Glutamatergic neuron (in vitro differentiated cells): ENCODE data around the gene ASPG. TPM values are rescaled to one million over a fixed set of nuclear protein-coding genes. Genes with fewer than 3 reads are reported as not detected.

Experiments
- DNase-seq: peaks from one replicate; pipeline ENCODE4 v3.0.0; 2022
- H3K27ac Mint-ChIP-seq: one replicate; pipeline ENCODE4 v1.8.0; 2020; ENCODE audit warnings: mild to moderate bottlenecking, mixed read lengths, inconsistent platforms; ENCODE audit not compliant: unreplicated experiment
- H3K27me3 Mint-ChIP-seq: one replicate; pipeline ENCODE4 v1.8.0; 2020; ENCODE audit warnings: mild to moderate bottlenecking, moderate library complexity, mixed read lengths, inconsistent platforms; ENCODE audit not compliant: unreplicated experiment
- H3K36me3 Mint-ChIP-seq: one replicate; pipeline ENCODE4 v1.8.0; 2020; ENCODE audit warnings: mild to moderate bottlenecking, mixed read lengths, inconsistent platforms; ENCODE audit not compliant: unreplicated experiment
- H3K4me1 Mint-ChIP-seq: one replicate; pipeline ENCODE4 v1.8.0; 2020; ENCODE audit warnings: mild to moderate bottlenecking, low read depth, mixed read lengths, inconsistent platforms; ENCODE audit not compliant: unreplicated experiment
- H3K4me3 Mint-ChIP-seq: one replicate; pipeline ENCODE4 v1.8.0; 2020; ENCODE audit warnings: mild to moderate bottlenecking, mixed read lengths, inconsistent platforms; ENCODE audit not compliant: unreplicated experiment
- H3K9me3 Mint-ChIP-seq: one replicate; pipeline ENCODE4 v1.8.0; 2020; ENCODE audit warnings: mild to moderate bottlenecking, moderate library complexity, mixed read lengths, inconsistent platforms; ENCODE audit not compliant: unreplicated experiment
- total RNA-seq: library from RNA; stranded (reverse); fragmentation: NEBNext Ultra II Directional; extraction: Animal tissue kit (Norgen Biotek cat#: 25700); gene quantifications from one replicate; pipeline ENCODE4 v1.2.1, GENCODE V29; 2021; ENCODE audit not compliant: unreplicated experiment
- TF ChIP-seq, protein P1 (sequence below): fragments of 200-600 bp; sonication (generic); IDR thresholded peaks from one replicate; pipeline ENCODE4 v1.5.0; 2021; ENCODE audit not compliant: partially characterized antibody, unreplicated experiment

The ASPG gene
- total RNA-seq, 1 donor from 2014 or later = not detected

DNA sequence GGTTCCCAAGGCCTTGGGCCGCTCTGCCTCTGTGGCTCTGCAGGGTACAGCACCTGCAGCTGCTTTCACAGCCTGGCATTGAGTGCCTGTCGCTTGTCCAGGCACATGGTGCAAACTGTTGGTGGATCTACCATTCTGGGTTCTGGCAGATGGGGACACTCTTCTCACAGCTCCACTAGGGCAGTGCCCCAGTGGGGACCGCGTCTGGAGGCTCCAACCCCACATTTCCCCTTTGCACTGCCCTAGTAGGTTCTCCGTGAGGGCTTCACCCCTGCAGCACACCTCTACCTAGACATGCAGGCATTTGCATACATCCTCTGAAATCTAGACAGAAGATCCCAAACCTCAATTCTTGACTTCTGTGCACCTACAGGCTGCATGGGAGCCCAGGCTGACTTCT, 19.2 kb upstream of the ASPG start:
- Mint-ChIP-seq H3K27ac (no peak overlapping the region), H3K4me1 (no peaks in the 10 kb centered on the region), H3K36me3 (peaks cover 11% of the 10 kb centered on the region), H3K9me3 (peaks cover 14% of the 10 kb centered on the region), H3K4me3 (no peak overlapping the region), H3K27me3 (peaks cover 3% of the 10 kb centered on the region)
- TF ChIP-seq, protein P1, sequence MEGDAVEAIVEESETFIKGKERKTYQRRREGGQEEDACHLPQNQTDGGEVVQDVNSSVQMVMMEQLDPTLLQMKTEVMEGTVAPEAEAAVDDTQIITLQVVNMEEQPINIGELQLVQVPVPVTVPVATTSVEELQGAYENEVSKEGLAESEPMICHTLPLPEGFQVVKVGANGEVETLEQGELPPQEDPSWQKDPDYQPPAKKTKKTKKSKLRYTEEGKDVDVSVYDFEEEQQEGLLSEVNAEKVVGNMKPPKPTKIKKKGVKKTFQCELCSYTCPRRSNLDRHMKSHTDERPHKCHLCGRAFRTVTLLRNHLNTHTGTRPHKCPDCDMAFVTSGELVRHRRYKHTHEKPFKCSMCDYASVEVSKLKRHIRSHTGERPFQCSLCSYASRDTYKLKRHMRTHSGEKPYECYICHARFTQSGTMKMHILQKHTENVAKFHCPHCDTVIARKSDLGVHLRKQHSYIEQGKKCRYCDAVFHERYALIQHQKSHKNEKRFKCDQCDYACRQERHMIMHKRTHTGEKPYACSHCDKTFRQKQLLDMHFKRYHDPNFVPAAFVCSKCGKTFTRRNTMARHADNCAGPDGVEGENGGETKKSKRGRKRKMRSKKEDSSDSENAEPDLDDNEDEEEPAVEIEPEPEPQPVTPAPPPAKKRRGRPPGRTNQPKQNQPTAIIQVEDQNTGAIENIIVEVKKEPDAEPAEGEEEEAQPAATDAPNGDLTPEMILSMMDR = no peak
- DNase-seq = no peak

DNA sequence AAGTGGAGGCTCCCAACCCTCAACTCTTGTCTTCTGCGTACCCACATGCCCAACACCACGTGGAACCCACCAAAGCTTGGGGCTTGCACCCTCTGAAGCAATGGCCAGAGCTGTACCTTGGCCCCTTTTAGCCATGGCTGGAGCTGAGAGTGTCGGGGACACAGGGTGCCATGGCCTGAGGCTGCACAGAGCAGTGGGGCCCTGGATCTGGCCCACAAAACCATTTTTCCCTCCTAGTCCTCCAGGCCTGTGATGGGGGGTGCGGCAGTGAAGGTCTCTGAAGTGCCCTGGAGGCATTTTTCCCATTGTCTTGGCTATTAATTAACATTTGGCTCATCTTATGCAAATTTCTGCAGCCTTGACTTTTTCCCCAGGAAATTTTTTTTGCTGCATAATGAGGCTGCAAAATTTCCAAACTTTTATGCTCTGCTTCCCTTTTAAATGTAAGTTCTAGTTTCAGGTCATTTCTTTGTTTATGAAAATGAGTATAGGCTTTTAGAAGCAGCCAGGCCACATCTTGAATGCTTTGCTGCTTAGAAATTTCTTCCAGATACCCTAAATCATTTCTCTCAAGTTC, 18.7 kb upstream of the ASPG start:
- Mint-ChIP-seq H3K27ac (no peak overlapping the region), H3K36me3 (peaks cover 11% of the 10 kb centered on the region), H3K9me3 (peaks cover 14% of the 10 kb centered on the region), H3K4me1 (no peaks in the 10 kb centered on the region), H3K27me3 (peaks cover 3% of the 10 kb centered on the region), H3K4me3 (no peak overlapping the region)
- TF ChIP-seq, protein P1 = no peak
- DNase-seq = no peak

DNA sequence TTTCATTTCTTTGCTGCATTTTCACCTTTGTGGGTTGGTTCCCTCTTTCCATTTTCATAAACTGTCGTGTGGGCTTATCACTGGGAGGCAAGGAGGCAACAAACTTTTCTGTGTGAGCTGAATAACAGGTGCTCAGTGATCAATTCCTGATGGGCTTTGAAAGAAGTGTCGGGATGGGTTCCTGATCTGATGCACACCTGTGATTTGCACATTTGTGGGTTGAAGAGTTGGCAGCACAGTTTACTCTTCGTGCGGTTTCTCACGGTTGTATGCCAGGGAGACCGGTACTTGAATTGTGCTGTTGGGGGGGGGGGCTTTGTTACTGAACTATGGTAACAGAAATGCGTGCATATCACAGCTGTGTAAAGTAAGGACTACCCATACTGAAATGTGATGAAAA, 16.0 kb upstream of the ASPG start:
- peaks cover 18% of the 10 kb centered on the region for H3K9me3 Mint-ChIP-seq
- TF ChIP-seq, protein P1 = no peak
- H3K27me3 Mint-ChIP-seq = peaks cover 3% of the 10 kb centered on the region
- no peaks in the 10 kb centered on the region for H3K4me1 Mint-ChIP-seq
- no peak overlapping the region for H3K27ac Mint-ChIP-seq
- DNase-seq = no peak
- H3K4me3 Mint-ChIP-seq = no peak overlapping the region
- peaks cover 19% of the 10 kb centered on the region for H3K36me3 Mint-ChIP-seq

DNA sequence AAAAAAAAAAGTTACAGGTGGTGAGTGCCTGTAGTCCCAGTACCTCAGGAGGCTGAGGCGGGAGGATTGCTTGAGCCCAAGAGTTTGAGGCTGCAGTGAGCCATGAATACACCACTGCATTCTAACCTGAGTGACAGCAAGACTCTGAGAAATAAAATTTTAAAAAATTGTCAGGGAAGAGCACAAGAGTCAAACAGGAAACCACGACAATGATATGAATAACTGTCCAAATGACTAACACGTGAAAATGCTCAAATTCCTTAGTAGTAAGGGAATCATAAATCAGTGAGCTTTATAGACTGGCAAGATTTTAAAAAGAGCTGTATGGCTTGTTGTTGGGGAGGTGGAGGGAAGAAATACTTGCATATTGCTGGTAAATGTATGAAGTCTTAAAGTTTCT, 12.9 kb upstream of the ASPG start:
- no peak for DNase-seq
- Mint-ChIP-seq H3K4me1 (no peaks in the 10 kb centered on the region), H3K4me3 (no peak overlapping the region), H3K36me3 (peaks cover 10% of the 10 kb centered on the region), H3K27ac (no peak overlapping the region), H3K9me3 (peaks cover 5% of the 10 kb centered on the region), H3K27me3 (no peaks in the 10 kb centered on the region)
- TF ChIP-seq, protein P1 = no peak

DNA sequence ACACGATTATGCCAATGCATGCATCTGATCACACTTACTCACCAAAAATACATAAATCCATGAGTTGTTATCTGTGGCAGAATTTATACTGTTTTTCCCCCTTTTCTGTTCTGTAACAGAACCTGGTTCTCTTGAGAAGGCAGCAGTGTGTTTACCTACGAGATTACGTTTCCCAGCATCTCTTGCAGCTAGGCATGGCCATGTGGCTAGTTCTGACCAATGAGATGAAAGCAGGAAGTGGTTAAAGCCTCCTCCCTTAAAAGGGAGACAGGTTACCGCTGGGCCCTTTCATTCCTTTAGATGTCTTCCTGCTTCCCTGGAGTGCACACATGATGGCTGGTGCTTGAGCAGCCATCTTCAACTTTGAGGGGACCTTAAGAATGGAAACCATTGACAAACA, 11.7 kb upstream of the ASPG start:
- Mint-ChIP-seq H3K27me3 (no peaks in the 10 kb centered on the region), H3K27ac (no peak overlapping the region), H3K36me3 (peaks cover 8% of the 10 kb centered on the region), H3K4me1 (no peaks in the 10 kb centered on the region), H3K9me3 (peaks cover 4% of the 10 kb centered on the region), H3K4me3 (no peak overlapping the region)
- TF ChIP-seq, protein P1 = no peak
- DNase-seq = no peak
